K562 (cell line): Measurements from ENCODE around the gene COL6A2. TPM values are rescaled to one million over a fixed set of nuclear protein-coding genes. Genes with fewer than 3 reads are reported as not detected.

ENCODE experiments used
- ATAC-seq: fragments of 200-7000 bp; cut with Tn5 transposase; 3 replicates; pipeline ENCODE4 v1.9.1; 2020; ENCODE audit warnings: moderate library complexity
- BruUV-seq: library from RNA; stranded (reverse); fragments of 400-500 nt; replicated peaks from 2 replicates; lab custom pipeline; 2021; lab: Mats Ljungman, UMichigan
- CTCF ChIA-PET: fragments of 300-600 bp; formaldehyde crosslinking; extraction: SDS; loops from one replicate; lab custom pipeline; 2021; ENCODE audit warnings: low intra/inter-chr PET ratio; lab: Yijun Ruan, JAX
- POLR2A ChIA-PET: fragments of 300-600, 350-650 bp; sonication (Branson Sonifier 250); formaldehyde crosslinking; extraction: SDS; loops from one replicate; lab custom pipeline; 2021; ENCODE audit warnings: antibody characterized with exemption, inconsistent platforms; lab: Yijun Ruan, JAX
- DNase-seq, 4 experiments: peaks; one replicate each; pipeline versions ENCODE4 v3.0.0 to v3.0.0-alpha.2; 2011 to 2018; ENCODE audit warnings: low spot score in 3 of 4, mixed read lengths in 3 of 4; ENCODE audit errors: extremely low read depth in 1 of 4
- FAIRE-seq: peaks from 2 replicates; lab custom pipeline; 2011; peaks lifted over from hg19 to GRCh38; lab: Jason Lieb, UNC
- H2AFZ ChIP-seq: 2 replicates; pipeline ENCODE4 v1.6.0; 2011; ENCODE audit warnings: low read depth, low read length, control low read depth, inconsistent platforms
- H3K27ac ChIP-seq: fragments of 200-600 bp; 3 replicates; pipeline ENCODE4 v1.8.0; 2011; ENCODE audit warnings: low read depth, mild to moderate bottlenecking, control low read depth, inconsistent platforms, low read length, moderate library complexity, mixed read lengths; ENCODE audit errors: extremely low read depth
- H3K27me3 ChIP-seq, 2 experiments: fragments of 300-600 bp in 1 of 2; 2 replicates in 1 of 2; 3 replicates in 1 of 2; pipeline versions ENCODE4 v1.6.0 to v1.8.0; 2011; ENCODE audit warnings: inconsistent platforms in 2 of 2, low read length in 2 of 2, mild to moderate bottlenecking in 1 of 2, mixed read lengths in 1 of 2, moderate library complexity in 1 of 2; ENCODE audit not compliant: control insufficient read depth in 2 of 2, insufficient read depth in 2 of 2
- H3K36me3 ChIP-seq: fragments of 300-600 bp; 3 replicates; pipeline ENCODE4 v1.8.0; 2011; ENCODE audit warnings: mild to moderate bottlenecking, low read length, inconsistent platforms; ENCODE audit not compliant: control insufficient read depth, insufficient read depth
- H3K4me1 ChIP-seq, 2 experiments: fragments of 200-600 bp in 1 of 2; replicated peaks in 1 of 2; 2 replicates in 1 of 2; 3 replicates in 1 of 2; pipeline versions ENCODE4 v1.5.1 to v1.8.0; 2011; ENCODE audit warnings: inconsistent platforms in 2 of 2, low read length in 2 of 2, mild to moderate bottlenecking in 1 of 2, mixed read lengths in 1 of 2, moderate library complexity in 1 of 2; ENCODE audit not compliant: control insufficient read depth in 2 of 2, insufficient read depth in 2 of 2
- H3K4me2 ChIP-seq: 2 replicates; pipeline ENCODE4 v1.6.1; 2011; ENCODE audit warnings: low read length, control low read depth, inconsistent platforms, mixed read lengths; ENCODE audit not compliant: insufficient read depth
- H3K4me3 ChIP-seq: fragments of 200-600 bp; sonication (generic), shearing (Covaris generic); 2 replicates; pipeline ENCODE4 v1.5.1; 2016; ENCODE audit warnings: control low read depth, inconsistent platforms
- H3K79me2 ChIP-seq: fragments of 200-600 bp; 3 replicates; pipeline ENCODE4 v1.8.0; 2011; ENCODE audit warnings: low read length, inconsistent platforms; ENCODE audit not compliant: control insufficient read depth, insufficient read depth
- H3K9ac ChIP-seq, 2 experiments: 2 replicates each; pipeline versions ENCODE4 v1.6.0 to v1.6.1; 2011; ENCODE audit warnings: low read depth in 2 of 2, low read length in 2 of 2, control low read depth in 1 of 2, inconsistent platforms in 1 of 2, mild to moderate bottlenecking in 1 of 2, mixed read lengths in 1 of 2; ENCODE audit not compliant: insufficient read depth in 1 of 2
- H3K9me1 ChIP-seq: one replicate; pipeline ENCODE4 v1.6.0; 2011; ENCODE audit warnings: inconsistent platforms, mild to moderate bottlenecking, low read length, moderate library complexity; ENCODE audit not compliant: control insufficient read depth, insufficient read depth
- H3K9me3 ChIP-seq: replicated peaks from 2 replicates; pipeline ENCODE4 v1.5.1; 2011; ENCODE audit warnings: low read depth, low read length, inconsistent platforms; ENCODE audit not compliant: control insufficient read depth, insufficient read depth
- H4K20me1 ChIP-seq: replicated peaks from 2 replicates; pipeline ENCODE4 v1.6.1; 2011; ENCODE audit warnings: low read length, inconsistent platforms, mixed read lengths; ENCODE audit not compliant: control insufficient read depth, insufficient read depth
- FOS ChIP-seq: IDR thresholded peaks from 3 replicates; pipeline ENCODE4 v1.6.1; 2011; ENCODE audit not compliant: insufficient read length; ENCODE audit errors: extremely low read depth
- HBP1 ChIP-seq: fragments of 450-650 bp; formaldehyde crosslinking; IDR thresholded peaks from 2 replicates; pipeline ENCODE4 v1.4.0; 2022; ENCODE audit warnings: missing genetic modification characterization
- HMGN3 ChIP-seq: IDR thresholded peaks from 2 replicates; pipeline ENCODE4 v1.6.1; 2011; ENCODE audit warnings: borderline replicate concordance, low read depth, mild to moderate bottlenecking, mixed read lengths, low read length; ENCODE audit not compliant: insufficient read length; ENCODE audit errors: extremely low read depth
- PKNOX1 ChIP-seq: fragments of 450-650 bp; IDR thresholded peaks from 2 replicates; pipeline ENCODE4 v1.6.1; 2016
- POU5F1 ChIP-seq: fragments of 150-350 bp; IDR thresholded peaks from 2 replicates; pipeline ENCODE4 v1.6.1; 2014; ENCODE audit warnings: borderline replicate concordance, low read length, low read depth, mild to moderate bottlenecking; ENCODE audit not compliant: partially characterized antibody
- TBP ChIP-seq: optimal IDR thresholded peaks from 2 replicates; pipeline ENCODE3; 2011; ENCODE audit warnings: low read depth, low read length, improper control_type of control experiment
- WGBS: fragments of 100-300 bp; shearing (Covaris generic); methylation state at CpG from one replicate; pipeline ENCODE4 v1.1.6; 2016; ENCODE audit warnings: low coverage, mixed read lengths; ENCODE audit not compliant: insufficient coverage; ENCODE audit errors: missing lambda C conversion rate; 5-methylcytosine and 5-hydroxymethylcytosine counted together
- in situ Hi-C: fragments of 300-500 bp; cut with MboI; formaldehyde crosslinking; loops from 4 replicates; pipeline ENCODE4 v1.15.0; 2018; ENCODE audit warnings: inconsistent platforms, mixed read lengths
- intact Hi-C: fragments of 100-400 bp; cut with micrococcal nuclease; formaldehyde crosslinking; loops from 2 replicates; pipeline ENCODE4 v1.14.2; 2022
- polyA plus RNA-seq, 8 experiments: library from polyadenylated mRNA; depleted of rRNA in 4 of 8; stranded (reverse) in 5 of 8; unstranded in 3 of 8; fragments of >200 nt; fragmentation: Nextera tagmentation in 2 of 8; fragmentation: Illumina TruSeq in 1 of 8; extraction: Ambion mirVana in 2 of 8; extraction: Trizol in 1 of 8; gene quantifications; 2 replicates each; pipeline versions ENCODE4 v1.2.1 to v1.2.3, GENCODE V29; 2011 to 2014; ENCODE audit warnings: inconsistent platforms in 1 of 8, missing spikeins in 1 of 8
- total RNA-seq, 7 experiments: library from RNA; depleted of rRNA in 6 of 7; stranded (reverse); fragments of >200 nt in 6 of 7; fragmentation: Illumina TruSeq in 2 of 7; extraction: Trizol in 2 of 7; gene quantifications; 2 replicates each; pipeline versions ENCODE4 v1.2.1 to v1.2.3, GENCODE V29; 2011 to 2021; ENCODE audit warnings: low replicate concordance in 1 of 7

COL6A2 gene
- total and polyA plus RNA-seq, 9 of the 15 experiments (the other 6 are each of a cell fraction or from before 2014, with no cell fraction given): 0.07 to 1.1 (median 0.24) TPM; not detected in 3

- H3K4me1 ChIP-seq: peaks cover 0 to 60% of the 10 kb centered on the region in 2 experiments; a peak in 1 of 5 replicates
- POLR2A ChIA-PET: interaction anchor here (0.7 to 1.7 kb wide), 3 partner anchors 11 to 107 kb away, joined by 3 to 8 read pairs (median 3); no protein-coding TSS in a partner anchor
- H3K27ac ChIP-seq: no peak overlapping the region
- no peak for DNase-seq
- no peaks in the 10 kb centered on the region for H3K79me2 ChIP-seq
- WGBS: under 1% methylated on average over 29 of the region's 29 CpGs
- intact Hi-C loops (no loop called here), in situ Hi-C loops (no loop called here)
- FAIRE-seq: no peak
- no peak for ATAC-seq
- no peak overlapping the region for H3K4me2 ChIP-seq
- H3K4me3 ChIP-seq: no peak overlapping the region
- H4K20me1 ChIP-seq: no peaks in the 10 kb centered on the region; the same call in 1 of the 2 replicates
- H3K36me3 ChIP-seq: no peaks in the 10 kb centered on the region
- BruUV-seq: no TSS peak
- no peaks in the 10 kb centered on the region; the same call in 1 of the 2 replicates for H3K9me3 ChIP-seq
- TF ChIP-seq FOS: no peak
- TF ChIP-seq POU5F1: no peak
- no peak for TF ChIP-seq PKNOX1
- TF ChIP-seq TBP: no peak
- no peak for TF ChIP-seq HBP1
- TF ChIP-seq HMGN3: peak; percentile 25
- H3K27me3 ChIP-seq: peaks cover 26 to 77% of the 10 kb centered on the region in 2 experiments; a peak in 4 of 5 replicates
- no peak overlapping the region for H3K9ac ChIP-seq
- H3K9me1 ChIP-seq: no peaks in the 10 kb centered on the region
- no peak overlapping the region for H2AFZ ChIP-seq
- CTCF ChIA-PET: no interaction called here
These were observed 19.8 kb downstream of the COL6A2 start for GRCh38 chr21:46117586-46118315.
